Ramos (cell line): ENCODE data around the gene CACHD1.

Experiments
- in situ Hi-C: fragments of 300-500 bp; cut with MboI; formaldehyde crosslinking; loops from one replicate; pipeline ENCODE4 v1.14.3; 2022; ENCODE audit warnings: low sequenced_read_pairs; ENCODE audit not compliant: unreplicated experiment

CACHD1 gene

DNA sequence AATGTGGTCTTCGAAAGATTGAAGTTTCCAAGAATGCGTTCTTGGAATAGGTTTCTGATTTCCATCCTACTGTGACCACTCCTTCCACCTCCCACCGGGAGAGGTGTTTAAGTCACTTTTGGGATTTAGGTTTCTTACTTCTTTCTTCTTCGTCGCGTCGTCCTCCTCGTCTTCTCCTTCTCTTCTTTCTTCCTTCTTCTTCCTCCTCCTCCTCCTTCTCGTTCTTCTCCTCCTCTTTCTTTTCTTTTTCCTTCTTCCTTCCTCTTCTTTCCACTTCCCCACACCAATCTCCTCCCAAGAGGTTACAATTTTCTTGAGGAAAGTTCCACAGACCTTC, 2.1 kb downstream of the CACHD1 start:
- in situ Hi-C loops, result no loop called here

GRCh38 chr1:64472805-64473204, 2.9 kb downstream of the CACHD1 start:
- in situ Hi-C loops, result no loop called here

DNA sequence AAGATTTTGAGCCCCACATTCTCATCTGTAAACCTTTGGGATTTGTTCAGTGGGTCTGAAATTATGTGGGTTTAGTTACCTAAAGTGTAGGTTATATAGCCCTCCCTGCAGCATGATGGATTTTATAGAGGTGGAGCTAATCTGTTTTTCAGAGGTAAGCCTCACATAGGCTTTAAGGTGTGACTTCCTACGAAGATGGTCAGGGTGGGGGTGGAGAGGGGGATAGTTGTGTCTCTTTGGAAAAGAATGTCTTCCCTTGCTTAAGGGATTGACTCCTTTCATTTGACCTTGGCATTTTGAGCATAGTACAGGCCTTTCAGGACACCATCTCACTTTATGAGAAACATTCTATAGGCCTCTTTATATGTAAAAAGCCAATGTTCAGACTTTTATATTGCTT, 3.4 kb downstream of the CACHD1 start:
- in situ Hi-C loops, result no loop called here

- in situ Hi-C loops, result no loop called here
Measured at GRCh38 chr1:64474133-64474532, 4.2 kb downstream of the CACHD1 start.

- in situ Hi-C loops, result no loop called here
Measured at GRCh38 chr1:64474665-64475439, 4.9 kb downstream of the CACHD1 start.

- in situ Hi-C loops, result no loop called here
Measured at GRCh38 chr1:64476251-64476952, 6.5 kb downstream of the CACHD1 start.

- in situ Hi-C loops, result no loop called here
Measured at GRCh38 chr1:64478594-64479470, 8.9 kb downstream of the CACHD1 start.

- in situ Hi-C loops, result no loop called here
Measured at GRCh38 chr1:64479874-64480273, 9.9 kb downstream of the CACHD1 start.

DNA sequence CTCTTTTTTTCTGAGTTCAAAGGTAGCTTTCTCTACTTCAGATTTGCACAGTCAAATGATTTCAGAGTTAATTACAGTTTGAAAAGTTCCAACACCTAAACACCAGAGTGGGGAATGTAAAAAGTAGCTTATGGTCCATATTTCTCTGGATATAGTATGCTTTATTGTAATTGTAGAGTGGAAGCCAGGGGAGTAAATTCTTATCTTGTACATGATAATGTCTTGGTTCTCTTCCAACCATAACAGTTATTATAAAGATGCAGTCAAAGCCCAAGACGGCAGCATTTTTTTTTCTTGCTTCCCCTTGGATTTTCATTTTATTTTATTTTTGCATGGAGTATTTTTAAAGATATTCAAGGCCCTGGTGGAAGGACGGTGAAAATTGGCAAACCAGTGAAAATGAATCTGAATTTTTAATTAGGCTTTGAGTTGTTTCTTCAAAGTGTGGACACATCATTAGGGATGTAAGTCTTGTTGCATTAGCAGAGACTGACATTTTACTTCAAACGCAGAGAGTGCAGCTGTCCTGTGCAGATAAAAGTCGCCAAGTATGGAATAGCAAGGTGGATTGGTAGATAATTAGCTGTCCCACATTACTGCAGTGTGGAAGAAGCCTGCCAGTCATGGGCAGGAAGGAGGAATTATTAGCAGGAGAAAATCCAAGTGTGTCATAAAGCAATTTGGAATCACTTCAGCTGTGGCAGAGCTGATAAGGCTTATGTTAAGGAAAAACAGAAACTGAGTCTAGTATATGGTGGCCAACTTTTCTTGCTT, 11.3 kb downstream of the CACHD1 start:
- in situ Hi-C loops, result no loop called here

- in situ Hi-C loops, result no loop called here
Measured at GRCh38 chr1:64482128-64482527, 12.2 kb downstream of the CACHD1 start.

DNA sequence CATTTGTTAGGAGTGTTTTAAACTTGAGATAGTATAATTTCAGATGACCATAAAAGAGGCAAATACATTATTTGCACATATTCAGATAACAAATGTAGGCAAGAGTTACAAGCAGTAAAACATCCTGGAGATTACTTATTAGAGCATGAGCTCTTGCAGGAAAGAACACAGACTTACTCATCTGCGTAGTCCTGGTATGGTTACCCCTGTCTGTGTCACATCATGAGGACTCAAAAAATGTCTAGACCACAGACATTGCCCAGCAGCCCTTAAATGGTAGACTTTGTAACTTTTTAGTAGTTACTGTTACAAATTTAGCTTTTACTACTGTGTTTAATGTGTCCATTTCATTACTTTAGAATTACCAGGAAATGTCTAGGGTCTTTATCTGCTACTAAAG, 12.8 kb downstream of the CACHD1 start:
- in situ Hi-C loops, result no loop called here

DNA sequence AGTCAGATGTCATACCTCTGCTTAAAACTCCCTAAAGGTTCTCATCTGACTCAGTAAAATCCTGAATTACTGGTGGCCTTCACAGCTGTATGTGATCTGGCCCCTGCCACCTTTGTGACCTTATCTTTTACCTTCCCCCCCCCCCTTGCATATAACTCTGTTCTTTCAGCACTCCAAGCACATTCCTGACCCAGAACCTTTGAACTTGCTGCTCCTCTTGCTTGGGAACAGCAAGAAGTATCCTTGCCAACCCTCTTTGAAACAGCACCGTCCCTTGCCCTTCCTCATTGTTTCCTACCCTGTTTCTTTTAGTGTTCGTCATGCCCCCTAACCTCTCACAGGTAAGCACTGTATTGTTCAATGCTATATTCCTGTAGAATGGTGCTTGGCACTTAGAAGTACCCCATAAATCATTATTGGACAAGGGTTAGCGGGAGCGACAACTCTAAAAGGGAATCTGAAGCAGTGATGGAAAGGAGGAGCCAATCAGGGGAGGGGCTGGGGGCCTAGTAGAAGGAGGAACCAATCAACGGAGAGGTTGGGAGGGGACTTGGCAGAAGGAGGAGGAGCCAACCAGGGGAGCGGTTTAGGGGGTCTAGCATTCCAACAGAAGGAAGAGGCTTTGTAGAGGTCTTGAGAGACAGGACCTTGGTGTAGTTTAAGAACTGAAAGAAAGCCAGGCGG, 13.9 kb downstream of the CACHD1 start:
- in situ Hi-C loops, result no loop called here

DNA sequence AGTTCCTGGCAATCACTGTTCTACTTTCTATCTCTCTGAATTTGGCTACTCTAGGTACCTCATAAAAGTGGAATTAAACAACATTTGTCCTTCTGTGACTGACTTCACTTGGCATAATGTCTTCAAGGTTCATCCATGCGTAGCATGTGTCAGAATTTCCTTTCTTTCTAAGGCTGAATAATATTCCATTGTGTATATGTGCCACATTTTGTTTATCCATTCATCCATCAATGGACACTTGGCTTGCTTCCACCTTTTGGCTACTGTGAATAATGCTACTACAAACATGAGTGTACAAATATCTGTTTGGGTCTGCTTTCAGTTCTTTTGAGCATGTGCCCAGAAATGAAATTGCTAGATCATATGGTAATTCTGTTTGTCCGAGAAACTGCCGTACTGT, 14.7 kb downstream of the CACHD1 start:
- in situ Hi-C loops, result no loop called here

DNA sequence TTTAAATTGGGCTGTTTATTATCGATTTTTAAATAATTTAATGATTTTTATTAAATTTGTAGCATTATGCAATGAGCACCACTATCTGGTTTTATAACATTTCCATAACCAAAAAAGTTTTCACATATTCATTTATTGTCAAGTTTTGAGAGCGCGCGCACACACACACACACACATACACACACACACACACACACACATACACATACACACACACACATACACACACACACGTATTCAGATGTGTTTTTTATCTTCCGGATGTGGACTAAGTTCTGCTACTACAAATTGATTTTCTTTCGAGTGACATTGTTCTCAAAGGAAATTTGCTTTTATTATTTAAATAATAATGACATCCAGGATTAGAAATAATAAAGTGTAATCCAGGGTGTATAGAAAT, 16.3 kb downstream of the CACHD1 start:
- in situ Hi-C loops, result no loop called here

- in situ Hi-C loops, result no loop called here
Measured at GRCh38 chr1:64487061-64487460, 17.1 kb downstream of the CACHD1 start.

- in situ Hi-C loops, result no loop called here
Measured at GRCh38 chr1:64488862-64489261, 18.9 kb downstream of the CACHD1 start.

DNA sequence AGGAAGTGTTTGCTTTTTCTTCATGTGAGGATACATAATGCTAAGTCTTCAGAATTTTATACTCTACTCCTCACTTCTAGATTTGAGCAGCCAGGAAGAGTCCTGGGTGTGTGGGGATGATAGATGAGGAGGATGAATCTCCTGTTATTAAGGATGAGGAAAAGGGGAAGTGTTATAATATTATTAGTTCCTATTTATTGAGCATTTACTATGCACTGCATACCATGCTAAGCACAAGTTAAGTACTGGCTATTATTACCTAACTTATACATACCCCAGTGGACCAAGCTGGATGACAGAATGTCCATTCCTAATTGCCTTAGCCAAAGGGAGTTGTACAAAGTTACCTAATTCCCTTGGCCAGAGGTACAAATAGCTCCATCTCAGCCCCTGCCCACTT, 19.8 kb downstream of the CACHD1 start:
- in situ Hi-C loops, result no loop called here

DNA sequence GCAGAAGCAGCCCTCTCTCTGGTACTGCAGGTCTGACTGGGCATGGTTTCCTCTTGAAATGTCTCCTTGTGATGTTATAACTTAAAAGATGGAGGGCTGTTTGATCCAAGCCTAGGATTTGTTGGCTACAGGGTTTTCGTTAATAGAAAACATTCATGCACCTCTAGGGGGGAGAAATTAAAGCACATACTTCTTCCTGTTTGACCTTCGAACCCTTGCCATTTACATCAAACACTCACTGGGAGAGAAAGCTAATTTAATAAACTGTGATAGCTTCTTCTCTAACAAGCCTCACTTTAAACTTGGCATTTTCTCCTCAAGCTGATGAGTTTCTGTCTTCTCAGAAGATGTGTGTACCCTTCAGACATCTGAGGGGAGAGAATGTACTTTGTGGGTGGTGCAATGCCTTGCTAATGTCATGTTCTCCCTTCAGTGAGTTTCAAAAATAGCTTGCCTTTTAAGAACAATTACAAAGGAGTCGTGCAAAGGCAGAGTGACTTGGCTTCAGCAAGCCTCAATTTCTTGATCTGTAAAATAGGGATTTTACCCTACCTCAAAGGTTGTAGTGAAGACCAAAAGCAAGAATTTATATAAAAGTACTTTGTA, 20.4 kb downstream of the CACHD1 start:
- in situ Hi-C loops, result no loop called here

- in situ Hi-C loops, result no loop called here
Measured at GRCh38 chr1:64492424-64492823, 22.5 kb downstream of the CACHD1 start.
